Measurements from ENCODE around the gene IDUA.
"Not testable (repeated sequence)": the region's sequence is repeated elsewhere in the genome, so short reads cannot be mapped to it uniquely, and the experiment has no call there.

The IDUA gene

GRCh38 chr4:967113-968104 is 19.4 kb upstream of the IDUA start:
- no peak for DNase-seq

- DNase-seq = no peak
Observed at GRCh38 chr4:968221-968620, 18.6 kb upstream of the IDUA start.

DNA sequence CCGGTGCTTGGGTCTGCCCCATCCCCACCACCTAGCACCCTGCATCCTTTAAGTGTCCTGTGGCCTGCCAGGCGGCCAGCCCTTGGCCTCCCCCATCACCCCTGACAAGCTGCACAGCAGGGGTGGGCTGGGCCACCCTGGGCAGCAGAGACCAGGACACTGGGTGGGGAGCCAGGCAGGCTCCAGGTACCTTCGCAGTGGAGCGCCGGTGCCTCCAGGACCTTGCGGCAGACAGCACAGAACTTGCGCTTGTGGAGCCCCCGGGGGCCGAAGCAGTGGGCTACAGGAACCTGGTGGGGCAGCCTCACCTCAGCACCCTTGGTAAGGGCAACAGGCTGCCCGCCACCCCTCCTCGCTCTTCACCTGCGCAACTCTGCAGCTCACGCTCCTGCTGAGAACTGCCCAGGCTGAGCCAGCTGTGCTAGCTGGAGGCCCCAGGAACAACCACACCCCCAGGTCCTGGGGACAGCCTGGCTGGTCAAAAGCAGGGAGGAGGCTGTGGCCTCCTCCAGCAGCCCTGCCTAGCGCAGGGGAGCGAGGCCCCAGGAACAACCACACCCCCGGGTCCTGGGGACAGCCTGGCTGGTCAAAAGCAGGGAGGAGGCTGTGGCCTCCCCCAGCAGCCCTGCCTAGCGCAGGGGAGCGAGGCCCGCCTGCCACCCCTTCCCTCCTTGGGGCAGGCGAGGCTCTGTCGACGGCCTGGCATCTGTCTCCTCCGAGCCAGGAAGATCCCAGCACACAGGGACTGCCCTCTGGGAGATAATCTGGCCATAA is 18.0 kb upstream of the IDUA start:
- DNase-seq = no peak

GRCh38 chr4:970046-970745 is 16.6 kb upstream of the IDUA start:
- DNase-seq = no peak

DNA sequence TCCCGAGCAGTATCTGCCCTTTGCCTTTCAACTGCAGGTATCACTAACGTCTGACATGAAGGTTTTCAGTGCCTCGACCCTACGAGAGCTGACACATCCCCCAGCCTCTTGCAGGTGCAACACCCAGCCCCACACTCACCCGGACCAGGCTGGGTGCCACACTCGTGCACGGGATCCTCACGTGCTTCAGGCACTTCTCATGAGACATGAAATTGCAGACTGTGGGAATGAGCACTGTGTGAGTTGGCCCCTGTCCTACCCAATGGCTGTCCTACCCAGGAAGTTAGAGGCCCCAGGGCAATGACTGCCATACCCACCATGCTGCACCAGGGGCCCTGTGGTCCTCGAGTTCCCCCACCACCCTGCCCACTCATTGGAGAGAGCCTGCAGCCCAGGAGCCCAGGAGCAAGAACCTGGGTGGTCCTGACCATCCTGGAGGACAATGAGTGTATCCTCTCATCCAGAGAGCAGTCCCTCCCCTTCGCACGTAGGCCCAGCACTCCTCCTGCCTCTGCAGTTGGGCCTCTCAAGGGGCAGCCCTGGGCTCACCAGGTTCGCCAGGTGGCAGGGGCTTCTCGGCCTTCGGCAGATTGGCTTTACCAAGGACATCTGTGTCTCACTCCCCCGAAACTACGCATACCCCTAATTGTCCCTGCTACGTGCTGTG is 15.9 kb upstream of the IDUA start:
- no peak for DNase-seq

- no peak for DNase-seq
Observed at GRCh38 chr4:971666-972500, 15.0 kb upstream of the IDUA start.

GRCh38 chr4:972651-973424 is 14.0 kb upstream of the IDUA start:
- DNase-seq = no peak

DNA sequence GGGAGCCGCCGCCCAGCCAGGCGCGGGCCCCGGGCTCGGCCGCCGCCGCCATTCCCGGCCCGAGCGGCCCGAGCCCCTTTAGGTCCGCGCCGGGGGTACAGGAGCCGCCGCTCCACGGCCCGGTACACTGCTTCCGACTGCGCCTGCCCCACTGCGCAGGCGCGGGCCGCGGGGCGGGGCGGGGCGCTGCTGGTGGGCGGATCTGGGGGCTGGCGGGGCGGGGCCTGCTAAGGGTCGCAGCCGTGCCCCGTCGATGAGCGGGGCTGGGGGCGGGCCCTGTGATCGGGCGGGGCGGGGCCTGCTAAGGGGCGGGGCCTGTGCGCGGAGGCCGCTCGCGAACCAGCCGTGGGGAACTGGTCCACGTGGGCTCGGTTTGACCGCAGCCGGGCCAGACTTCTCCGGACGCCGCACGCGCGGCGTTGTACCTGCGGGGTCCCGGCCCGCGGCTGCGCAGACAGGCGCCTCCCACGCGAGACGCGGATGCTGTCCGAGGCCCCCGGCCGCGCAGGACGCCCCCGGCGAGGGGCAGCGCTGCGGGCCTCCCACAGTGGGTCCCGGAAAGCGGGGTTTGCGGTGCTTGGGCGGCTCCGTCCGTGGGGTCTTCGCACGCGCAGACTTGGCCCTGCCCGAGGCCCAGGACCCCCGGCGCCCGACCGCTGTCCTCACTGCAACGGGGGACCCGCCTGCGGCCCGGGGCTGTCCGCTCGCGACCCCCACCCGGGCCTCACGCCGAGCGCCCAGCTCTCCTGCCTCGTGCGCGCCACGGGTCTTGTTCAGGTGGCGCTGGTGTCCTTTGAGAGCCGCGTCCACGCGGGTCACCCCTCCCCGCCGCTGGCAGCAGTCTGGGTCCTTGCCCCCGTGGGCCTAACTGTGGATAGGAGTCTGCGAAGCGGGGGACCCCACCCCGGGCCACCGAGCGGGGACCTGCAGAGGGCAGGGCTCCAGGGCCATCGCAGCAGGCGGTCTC is 13.1 kb upstream of the IDUA start, which contains the start of gene DGKQ:
DGKQ (minus strand) TSS at position 139 of the 967 bp plus-strand sequence; CDS start at position 52, 87 bp downstream.
- DNase-seq = no peak

GRCh38 chr4:974668-975067 is 12.2 kb upstream of the IDUA start:
- DNase-seq = no peak

GRCh38 chr4:976016-976415 is 10.8 kb upstream of the IDUA start:
- DNase-seq = not testable (repeated sequence)

- no peak for DNase-seq
Observed at GRCh38 chr4:978957-979701, 7.7 kb upstream of the IDUA start.

DNA sequence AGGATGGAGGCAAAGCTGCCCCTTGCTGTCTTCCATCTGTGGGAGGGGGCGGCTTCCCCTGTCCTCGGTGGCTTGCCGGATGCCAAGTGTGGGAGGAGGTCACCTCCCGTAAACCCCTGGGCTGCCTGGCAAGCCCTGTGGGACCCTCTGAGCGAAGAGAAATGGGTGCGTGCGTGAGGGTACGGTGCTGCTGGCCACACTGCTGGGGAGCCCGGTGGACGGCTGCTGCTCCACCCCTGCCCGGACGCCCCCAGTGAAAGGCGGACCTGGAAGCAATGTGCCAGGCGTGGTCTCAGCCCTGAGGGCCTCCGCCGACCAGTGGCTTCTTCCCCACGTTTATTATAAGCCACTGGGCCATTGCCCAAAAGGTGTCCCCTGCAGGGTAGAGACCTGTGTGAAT is 4.6 kb upstream of the IDUA start:
- no peak for DNase-seq

- DNase-seq = no peak
Observed at GRCh38 chr4:982814-983213, 4.0 kb upstream of the IDUA start.

GRCh38 chr4:984336-985054 is 2.3 kb upstream of the IDUA start:
- DNase-seq = no peak

DNA sequence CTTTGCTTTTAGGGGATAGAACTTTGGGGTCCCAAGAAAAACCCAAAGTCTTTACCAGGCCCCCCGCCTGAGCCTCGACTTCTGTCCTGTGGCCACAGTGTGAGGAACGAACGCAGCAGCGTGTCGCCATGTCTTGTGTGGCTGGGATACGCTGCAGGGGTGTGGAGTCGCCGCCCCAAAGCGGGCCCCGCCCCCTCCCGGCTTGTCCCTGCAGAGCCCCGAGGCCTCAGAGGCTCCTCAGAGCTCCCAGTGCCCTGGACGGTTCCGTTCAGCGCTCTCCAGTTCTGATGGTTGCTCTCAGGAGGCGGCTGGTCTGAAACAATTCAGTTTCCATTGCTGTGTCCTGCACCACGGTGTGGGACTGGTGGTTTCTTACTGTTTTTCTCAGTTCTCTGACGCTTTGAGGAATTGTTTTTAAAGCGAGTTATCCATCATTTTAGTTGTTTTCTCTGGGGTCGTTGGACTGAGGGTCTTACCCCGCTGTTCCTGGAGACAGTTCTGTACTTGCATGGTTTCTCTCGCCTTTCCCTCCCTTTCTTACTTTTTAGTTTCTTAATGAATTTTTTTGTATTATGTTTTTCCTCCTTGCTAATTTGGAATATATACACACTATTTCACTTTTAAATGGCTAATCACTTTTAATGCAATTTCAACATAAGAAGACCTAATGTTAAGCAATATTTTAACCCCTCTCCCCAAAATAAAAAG is 1.6 kb upstream of the IDUA start:
- DNase-seq = no peak

GRCh38 chr4:986428-986878 is 391 bp upstream of the IDUA start:
- DNase-seq = no peak
